Activated naive CD4-positive, alpha-beta T cell treated with anti-CD3 and anti-CD28 coated beads, Interleukin-2, amount 10 ng/mL, durations not matched to agents 7 days and 5 days (primary cell): ENCODE data around the gene CAVIN2.

Experiments
- CTCF ChIA-PET: fragments of 350-600 bp; sonication (Branson Sonifier 250); formaldehyde crosslinking; loops from one replicate; lab custom pipeline; 2021; ENCODE audit warnings: antibody characterized with exemption; lab: Charles Lee
- DNase-seq: peaks from one replicate; pipeline ENCODE4 v3.0.0-alpha.2; 2020
- H3K27ac Mint-ChIP-seq: one replicate; pipeline ENCODE4 v1.8.0; 2021; ENCODE audit warnings: mild to moderate bottlenecking, moderate library complexity, mixed read lengths
- H3K27me3 Mint-ChIP-seq: one replicate; pipeline ENCODE4 v1.8.0; 2021; ENCODE audit warnings: mild to moderate bottlenecking, mixed read lengths
- H3K36me3 Mint-ChIP-seq: one replicate; pipeline ENCODE4 v1.8.0; 2021; ENCODE audit warnings: mixed read lengths
- H3K4me1 Mint-ChIP-seq: one replicate; pipeline ENCODE4 v1.8.0; 2021; ENCODE audit warnings: mixed read lengths
- H3K4me3 Mint-ChIP-seq: one replicate; pipeline ENCODE4 v1.8.0; 2021; ENCODE audit warnings: mild to moderate bottlenecking, moderate library complexity, mixed read lengths
- H3K9me3 Mint-ChIP-seq: one replicate; pipeline ENCODE4 v1.8.0; 2021; ENCODE audit warnings: mixed read lengths

The CAVIN2 gene

GRCh38 chr2:191838526-191838925, 8.4 kb downstream of the CAVIN2 start:
- Mint-ChIP-seq H3K4me3 (no peak overlapping the region), H3K9me3 (no peaks in the 10 kb centered on the region), H3K36me3 (no peaks in the 10 kb centered on the region), H3K27ac (no peak overlapping the region), H3K27me3 (peaks cover 20% of the 10 kb centered on the region), H3K4me1 (no peaks in the 10 kb centered on the region)
- DNase-seq = no peak
- CTCF ChIA-PET = no interaction called here

GRCh38 chr2:191836853-191837769, 9.8 kb downstream of the CAVIN2 start:
- Mint-ChIP-seq H3K36me3 (no peaks in the 10 kb centered on the region), H3K27ac (no peak overlapping the region), H3K4me1 (no peaks in the 10 kb centered on the region), H3K27me3 (peaks cover 20% of the 10 kb centered on the region), H3K9me3 (no peaks in the 10 kb centered on the region), H3K4me3 (no peak overlapping the region)
- DNase-seq = no peak
- CTCF ChIA-PET = no interaction called here

- no peak overlapping the region for H3K4me3 Mint-ChIP-seq
- H3K9me3 Mint-ChIP-seq = no peaks in the 10 kb centered on the region
- H3K27ac Mint-ChIP-seq = no peak overlapping the region
- peaks cover 20% of the 10 kb centered on the region for H3K27me3 Mint-ChIP-seq
- no peaks in the 10 kb centered on the region for H3K36me3 Mint-ChIP-seq
- CTCF ChIA-PET = no interaction called here
- H3K4me1 Mint-ChIP-seq = no peaks in the 10 kb centered on the region
- no peak for DNase-seq
These were observed 10.4 kb downstream of the CAVIN2 start for GRCh38 chr2:191836471-191836852.

- no peaks in the 10 kb centered on the region for H3K4me1 Mint-ChIP-seq
- no peak for DNase-seq
- H3K4me3 Mint-ChIP-seq = no peak overlapping the region
- CTCF ChIA-PET = interaction anchor here (1.2 kb wide), 1 partner anchor 24 kb away, joined by 3 read pairs; no protein-coding TSS in a partner anchor
- H3K9me3 Mint-ChIP-seq = no peaks in the 10 kb centered on the region
- no peak overlapping the region for H3K27ac Mint-ChIP-seq
- H3K27me3 Mint-ChIP-seq = peaks cover 20% of the 10 kb centered on the region
- H3K36me3 Mint-ChIP-seq = no peaks in the 10 kb centered on the region
These were observed 11.1 kb downstream of the CAVIN2 start for GRCh38 chr2:191835539-191836350.

- CTCF ChIA-PET = interaction anchor here (1.2 kb wide), 1 partner anchor 23 kb away, joined by 3 read pairs; no protein-coding TSS in a partner anchor
- Mint-ChIP-seq H3K9me3 (no peaks in the 10 kb centered on the region), H3K4me1 (no peaks in the 10 kb centered on the region), H3K27ac (no peak overlapping the region), H3K36me3 (no peaks in the 10 kb centered on the region), H3K27me3 (peaks cover 20% of the 10 kb centered on the region), H3K4me3 (no peak overlapping the region)
- no peak for DNase-seq
These were observed 11.8 kb downstream of the CAVIN2 start for GRCh38 chr2:191835100-191835499.

- Mint-ChIP-seq H3K27ac (no peak overlapping the region), H3K4me1 (no peaks in the 10 kb centered on the region), H3K27me3 (peaks cover 15% of the 10 kb centered on the region), H3K9me3 (no peaks in the 10 kb centered on the region), H3K36me3 (no peaks in the 10 kb centered on the region), H3K4me3 (no peak overlapping the region)
- CTCF ChIA-PET = no interaction called here
- no peak for DNase-seq
These were observed 13.5 kb downstream of the CAVIN2 start for GRCh38 chr2:191833356-191833755.

- no peak overlapping the region for H3K4me3 Mint-ChIP-seq
- DNase-seq = no peak
- H3K4me1 Mint-ChIP-seq = no peaks in the 10 kb centered on the region
- H3K27ac Mint-ChIP-seq = no peak overlapping the region
- no peaks in the 10 kb centered on the region for H3K9me3 Mint-ChIP-seq
- CTCF ChIA-PET = no interaction called here
- no peaks in the 10 kb centered on the region for H3K36me3 Mint-ChIP-seq
- H3K27me3 Mint-ChIP-seq = peaks cover 15% of the 10 kb centered on the region
These were observed 14.2 kb downstream of the CAVIN2 start for GRCh38 chr2:191832668-191833067.

GRCh38 chr2:191831410-191831994, 15.4 kb downstream of the CAVIN2 start:
- Mint-ChIP-seq H3K4me1 (no peaks in the 10 kb centered on the region), H3K9me3 (no peaks in the 10 kb centered on the region), H3K36me3 (no peaks in the 10 kb centered on the region), H3K4me3 (no peak overlapping the region), H3K27me3 (peaks cover 4% of the 10 kb centered on the region), H3K27ac (no peak overlapping the region)
- CTCF ChIA-PET = interaction anchor here (0.8 kb wide), 2 partner anchors 9 to 30 kb away, joined by 3 read pairs; no protein-coding TSS in a partner anchor
- no peak for DNase-seq

GRCh38 chr2:191824398-191824797, 22.5 kb downstream of the CAVIN2 start:
- H3K36me3 Mint-ChIP-seq = no peaks in the 10 kb centered on the region
- DNase-seq = no peak
- no peaks in the 10 kb centered on the region for H3K4me1 Mint-ChIP-seq
- no peaks in the 10 kb centered on the region for H3K9me3 Mint-ChIP-seq
- H3K4me3 Mint-ChIP-seq = no peak overlapping the region
- H3K27ac Mint-ChIP-seq = no peak overlapping the region
- peaks cover 11% of the 10 kb centered on the region for H3K27me3 Mint-ChIP-seq
- CTCF ChIA-PET = no interaction called here

- no peak for DNase-seq
These were observed 25.8 kb downstream of the CAVIN2 start for GRCh38 chr2:191821078-191821477.

GRCh38 chr2:191818725-191819350, 28.1 kb downstream of the CAVIN2 start:
- Mint-ChIP-seq H3K4me3 (no peak overlapping the region), H3K4me1 (no peaks in the 10 kb centered on the region), H3K36me3 (no peaks in the 10 kb centered on the region), H3K27ac (no peak overlapping the region), H3K27me3 (peaks cover 22% of the 10 kb centered on the region), H3K9me3 (no peaks in the 10 kb centered on the region)
- no peak for DNase-seq
- CTCF ChIA-PET = no interaction called here

More at GRCh38 chr2:191821078-191821477, 25.8 kb downstream of the CAVIN2 start:
- H3K4me3 Mint-ChIP-seq = no peak overlapping the region
- H3K27me3 Mint-ChIP-seq = peaks cover 17% of the 10 kb centered on the region
- no peaks in the 10 kb centered on the region for H3K36me3 Mint-ChIP-seq
- CTCF ChIA-PET = interaction anchor here (0.6 kb wide), 1 partner anchor 52 kb away, joined by 3 read pairs; no protein-coding TSS in a partner anchor
- no peak overlapping the region for H3K27ac Mint-ChIP-seq
- no peaks in the 10 kb centered on the region for H3K4me1 Mint-ChIP-seq
- H3K9me3 Mint-ChIP-seq = no peaks in the 10 kb centered on the region

- CTCF ChIA-PET = no interaction called here
- H3K27ac Mint-ChIP-seq = no peak overlapping the region
These were observed 28.8 kb downstream of the CAVIN2 start for GRCh38 chr2:191818133-191818532.

GRCh38 chr2:191815010-191815409, 31.9 kb downstream of the CAVIN2 start:
- no peaks in the 10 kb centered on the region for H3K9me3 Mint-ChIP-seq
- peaks cover 25% of the 10 kb centered on the region for H3K27me3 Mint-ChIP-seq
- H3K27ac Mint-ChIP-seq = no peak overlapping the region
- CTCF ChIA-PET = interaction anchor here (1.8 kb wide), 1 partner anchor 347 kb away, joined by 8 read pairs; no protein-coding TSS in a partner anchor
- DNase-seq = no peak
- H3K4me3 Mint-ChIP-seq = no peak overlapping the region
- H3K36me3 Mint-ChIP-seq = no peaks in the 10 kb centered on the region
- no peaks in the 10 kb centered on the region for H3K4me1 Mint-ChIP-seq

More at GRCh38 chr2:191818133-191818532, 28.8 kb downstream of the CAVIN2 start:
- H3K27me3 Mint-ChIP-seq = peaks cover 27% of the 10 kb centered on the region
- H3K36me3 Mint-ChIP-seq = no peaks in the 10 kb centered on the region
- no peaks in the 10 kb centered on the region for H3K4me1 Mint-ChIP-seq
- no peaks in the 10 kb centered on the region for H3K9me3 Mint-ChIP-seq
- H3K4me3 Mint-ChIP-seq = no peak overlapping the region
- DNase-seq = no peak
